Measurements from ENCODE around the gene R3HDM2.
"Not testable (repeated sequence)": the region's sequence is repeated elsewhere in the genome, so short reads cannot be mapped to it uniquely, and the experiment has no call there.

Gene R3HDM2

DNA sequence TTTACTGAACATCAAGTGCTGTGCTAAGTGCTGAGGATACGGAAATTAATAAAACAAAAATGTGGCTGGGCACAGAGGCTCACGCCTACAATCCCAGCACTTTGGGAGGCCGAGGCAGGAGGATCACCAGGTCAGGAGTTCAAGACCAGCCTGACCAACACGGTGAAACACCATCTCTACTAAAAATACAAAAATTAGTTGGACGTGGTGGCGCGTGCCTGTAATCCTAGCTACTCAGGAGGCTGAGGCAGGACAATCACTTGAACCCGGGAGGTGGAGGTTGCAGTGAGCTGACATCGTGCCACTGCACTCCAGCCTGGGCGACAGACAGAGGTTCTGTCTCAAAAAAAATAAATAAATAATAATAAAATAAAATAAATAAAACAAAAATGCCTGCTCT is 3.9 kb downstream of the R3HDM2 start:
- not testable (repeated sequence) for DNase-seq (ENCODE audit: low read depth)

DNA sequence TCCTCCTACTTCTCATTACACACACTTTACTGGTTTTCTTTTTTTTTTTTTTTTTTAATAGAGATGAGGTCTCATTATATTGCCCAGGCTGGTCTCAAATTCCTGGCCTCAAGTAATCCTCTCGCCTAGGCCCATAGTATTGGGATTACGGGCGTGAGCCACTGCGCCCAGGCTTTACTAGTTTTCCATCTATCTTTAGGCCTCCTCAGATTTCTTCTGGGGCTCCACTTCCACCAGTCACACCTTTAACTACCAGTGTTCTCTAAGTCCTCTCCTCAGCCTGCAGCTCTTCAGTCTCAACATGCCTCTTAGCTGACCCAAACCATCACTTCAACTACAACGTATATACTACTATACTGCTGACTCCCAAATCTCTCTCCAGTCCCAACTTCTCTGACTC is 10.4 kb downstream of the R3HDM2 start:
- DNase-seq (ENCODE audit: low read depth), result no peak

DNA sequence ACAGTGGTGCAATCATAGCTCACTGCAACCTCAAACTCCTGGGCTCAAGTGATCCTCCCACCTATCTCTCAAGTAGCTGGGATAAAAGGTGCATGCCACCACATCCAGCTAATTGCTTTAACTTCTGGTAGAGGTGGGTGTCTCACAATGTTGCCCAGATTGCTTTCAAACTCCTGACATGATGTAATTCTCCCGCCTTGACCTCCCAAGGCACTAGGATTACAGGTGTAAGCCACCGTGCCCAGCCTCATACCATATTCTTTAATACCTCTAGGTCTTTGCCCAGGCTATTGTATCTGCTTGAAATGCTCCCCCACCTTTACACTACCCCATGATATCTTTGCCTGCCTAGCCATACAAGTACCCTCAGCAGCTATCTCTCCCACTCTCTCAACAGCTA is 11.3 kb downstream of the R3HDM2 start:
- no peak for DNase-seq (ENCODE audit: low read depth)

DNA sequence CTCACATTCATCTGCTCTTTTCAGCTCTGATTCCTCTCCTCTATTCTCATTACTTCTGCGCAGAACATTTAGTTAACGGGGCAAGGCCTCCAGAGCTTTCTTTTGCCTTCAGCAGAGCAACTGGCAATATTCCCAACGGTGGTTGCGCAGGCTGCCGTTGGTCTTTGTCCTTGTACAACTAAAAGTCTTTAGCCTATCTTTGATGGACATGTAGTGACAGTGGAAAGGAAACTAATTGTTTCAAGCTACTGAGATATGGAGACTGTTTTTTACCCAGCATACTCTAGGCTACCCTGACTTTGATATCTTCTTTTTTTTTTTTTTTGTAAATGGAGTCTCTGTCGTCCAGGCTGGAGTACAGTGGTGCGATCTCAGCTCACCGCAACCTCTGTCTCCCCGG is 12.6 kb downstream of the R3HDM2 start:
- DNase-seq (ENCODE audit: low read depth), result no peak

- no peak for DNase-seq (ENCODE audit: low read depth)
Observed at GRCh38 chr12:57416039-57416996, 14.5 kb downstream of the R3HDM2 start.

GRCh38 chr12:57415088-57415487 is 15.8 kb downstream of the R3HDM2 start:
- DNase-seq (ENCODE audit: low read depth), result no peak

- not testable (repeated sequence) for DNase-seq (ENCODE audit: low read depth)
Observed at GRCh38 chr12:57414160-57414559, 16.7 kb downstream of the R3HDM2 start.

GRCh38 chr12:57410534-57410933 is 20.3 kb downstream of the R3HDM2 start:
- DNase-seq (ENCODE audit: low read depth), result no peak

DNA sequence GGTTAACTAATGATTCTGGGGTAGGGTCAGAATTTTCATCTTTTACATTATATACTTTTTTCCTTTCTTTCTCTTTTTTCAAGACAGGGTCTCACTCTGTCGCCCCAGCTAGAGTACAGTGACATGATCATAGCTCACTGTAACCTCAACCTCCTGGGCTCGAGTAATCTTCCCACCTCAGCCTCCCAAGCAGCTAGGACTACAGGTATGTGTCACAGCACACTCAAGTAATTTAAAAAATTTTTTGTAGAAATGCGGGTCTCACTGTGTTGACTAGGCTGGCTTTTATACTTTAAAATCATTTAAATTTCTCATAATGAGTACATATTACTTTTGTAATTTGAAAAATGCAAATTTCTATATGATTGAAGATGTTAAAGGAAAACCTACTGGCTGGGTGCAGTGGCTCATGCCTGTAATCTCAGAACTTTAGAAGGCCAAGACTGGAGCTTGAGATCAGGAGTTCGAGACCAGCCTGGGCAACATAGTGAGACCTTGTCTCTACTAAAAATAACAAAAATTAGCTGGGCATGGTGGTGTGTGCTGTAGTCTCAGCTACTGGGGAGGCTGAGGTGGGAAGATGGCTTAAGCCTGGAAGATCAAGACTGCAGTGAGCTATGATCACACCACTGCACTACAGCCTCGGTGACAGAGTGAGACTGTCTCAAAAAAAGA is 25.7 kb downstream of the R3HDM2 start:
- no peak for DNase-seq (ENCODE audit: low read depth)

DNA sequence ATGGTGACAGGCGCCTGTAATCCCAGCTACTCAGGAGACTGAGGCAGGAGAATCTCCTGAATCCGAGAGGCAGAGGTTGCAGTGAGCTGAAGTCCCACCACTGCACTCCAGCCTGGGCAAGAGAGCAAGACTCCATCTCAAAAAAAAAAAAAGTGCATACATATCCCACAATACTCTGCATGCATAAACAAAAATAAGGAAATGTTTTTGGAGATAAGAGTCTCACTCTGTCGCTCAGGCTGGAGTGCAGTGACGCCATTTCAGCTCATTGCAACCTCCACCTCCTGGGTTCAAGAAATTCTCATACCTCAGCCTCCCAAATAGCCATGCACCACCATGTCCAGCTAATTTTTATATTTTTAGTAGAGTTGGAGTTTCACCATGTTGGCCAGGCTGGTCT is 28.7 kb downstream of the R3HDM2 start:
- not testable (repeated sequence) for DNase-seq (ENCODE audit: low read depth)

DNA sequence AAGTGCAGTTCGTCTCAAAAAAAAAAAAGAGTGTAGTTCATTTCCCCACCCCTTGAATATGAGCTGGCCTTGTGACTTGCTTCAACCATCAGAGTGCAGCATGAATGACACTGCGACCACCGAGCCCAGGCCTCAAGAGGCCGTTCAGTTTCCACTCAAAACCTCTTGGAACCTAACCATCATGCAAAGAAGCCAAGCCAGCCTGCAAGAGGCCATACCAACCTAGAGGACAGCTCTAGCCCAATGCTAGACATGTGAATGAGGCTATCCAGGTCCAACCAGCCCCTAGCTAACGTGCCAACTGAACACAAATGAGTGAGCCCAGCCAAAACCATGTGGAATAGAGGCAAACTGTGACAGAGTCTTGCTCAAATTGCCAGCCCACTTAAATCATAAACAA is 29.7 kb downstream of the R3HDM2 start:
- DNase-seq (ENCODE audit: low read depth), result no peak

DNA sequence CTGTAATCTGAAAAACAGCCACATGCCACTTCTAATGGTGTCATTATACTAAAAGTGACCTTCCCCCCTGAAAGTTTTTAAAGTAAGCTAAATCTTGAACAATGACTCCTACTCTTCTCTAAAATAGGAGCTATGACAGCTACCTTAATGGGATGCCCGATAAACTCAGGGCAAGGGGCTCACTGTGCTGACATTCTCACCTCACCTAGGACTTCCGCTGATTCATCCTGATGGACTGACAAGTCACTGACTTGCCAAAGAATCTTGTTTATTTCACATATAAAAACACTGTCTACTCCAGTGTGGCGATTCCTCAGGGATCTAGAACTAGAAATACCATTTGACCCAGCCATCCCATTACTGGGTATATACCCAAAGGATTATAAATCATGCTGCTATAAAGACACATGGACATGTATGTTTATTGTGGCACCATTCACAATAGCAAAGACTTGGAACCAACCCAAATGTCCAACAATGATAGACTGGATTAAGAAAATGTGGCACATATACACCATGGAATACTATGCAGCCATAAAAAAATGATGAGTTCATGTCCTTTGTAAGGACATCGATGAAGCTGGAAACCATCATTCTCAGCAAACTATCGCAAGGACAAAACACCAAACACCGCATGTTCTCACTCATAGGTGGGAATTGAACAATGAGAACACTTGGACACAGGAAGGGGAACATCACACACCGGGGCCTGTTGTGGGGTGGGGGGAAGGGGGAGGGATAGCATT is 31.0 kb downstream of the R3HDM2 start:
- DNase-seq (ENCODE audit: low read depth), result not testable (repeated sequence)

DNA sequence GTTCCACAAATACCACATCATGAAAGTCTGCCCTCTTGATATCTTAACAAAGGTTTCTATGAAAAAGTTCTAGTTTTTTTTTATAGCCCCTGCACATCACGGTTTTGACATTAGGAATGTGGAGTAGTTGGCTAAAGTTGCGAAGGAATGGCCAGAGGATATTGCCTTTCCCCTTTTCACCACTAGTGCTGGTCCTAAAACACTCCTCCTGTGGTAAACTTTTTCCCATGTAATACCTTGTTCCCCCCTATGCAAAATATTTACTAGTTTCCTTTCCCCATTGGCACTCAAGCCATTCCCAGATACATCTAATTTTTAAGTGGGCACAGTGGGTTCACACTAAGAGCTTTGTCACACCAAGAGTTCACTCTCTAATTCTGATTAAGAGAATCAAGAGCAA is 33.4 kb downstream of the R3HDM2 start:
- no peak for DNase-seq (ENCODE audit: low read depth)

DNA sequence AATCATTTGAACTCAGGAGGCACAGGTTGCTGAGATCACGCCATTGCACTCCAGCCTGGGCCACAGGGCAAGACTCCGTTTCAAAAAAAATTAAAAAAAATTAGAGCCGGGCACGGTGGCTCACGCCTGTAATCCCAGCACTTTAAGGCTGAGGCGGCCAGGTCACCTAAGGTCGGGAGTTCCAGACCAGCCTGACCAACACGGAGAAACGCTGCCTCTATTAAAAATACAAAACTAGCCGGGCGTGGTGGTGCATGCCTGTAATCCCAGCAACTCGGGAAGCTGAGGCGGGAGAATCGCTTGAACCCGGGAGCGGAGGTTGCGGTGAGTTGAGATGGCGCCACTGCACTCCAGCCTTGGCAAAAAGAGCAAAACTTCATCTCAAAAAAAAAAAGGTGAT is 35.7 kb downstream of the R3HDM2 start:
- no peak for DNase-seq (ENCODE audit: low read depth)

GRCh38 chr12:57390174-57390573 is 40.7 kb downstream of the R3HDM2 start:
- DNase-seq (ENCODE audit: low read depth), result no peak

GRCh38 chr12:57389033-57389432 is 41.8 kb downstream of the R3HDM2 start:
- DNase-seq (ENCODE audit: low read depth), result no peak

GRCh38 chr12:57388425-57388824 is 42.4 kb downstream of the R3HDM2 start:
- DNase-seq (ENCODE audit: low read depth), result no peak

- no peak for DNase-seq (ENCODE audit: low read depth)
Observed at GRCh38 chr12:57386187-57386720, 44.6 kb downstream of the R3HDM2 start.

DNA sequence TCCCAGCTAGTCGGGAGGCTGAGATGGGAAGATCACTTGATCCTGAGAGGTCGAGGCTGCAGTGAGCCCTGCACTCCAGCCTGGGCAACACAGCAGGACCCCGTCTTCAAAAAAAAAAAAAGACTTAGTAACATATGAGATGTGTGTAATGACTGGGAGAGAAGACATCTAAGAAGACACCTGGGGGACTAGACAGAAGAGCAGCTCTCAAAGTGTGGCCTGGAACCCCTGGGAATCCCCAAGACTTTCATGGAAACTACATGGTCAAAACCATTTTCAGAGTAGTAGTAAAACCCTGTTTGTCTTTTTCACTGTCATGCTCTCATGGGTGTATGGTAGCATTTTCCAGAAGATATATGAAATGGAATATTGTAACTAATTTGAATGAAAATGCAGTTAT is 45.3 kb downstream of the R3HDM2 start:
- no peak for DNase-seq (ENCODE audit: low read depth)

GRCh38 chr12:57384478-57384877 is 46.4 kb downstream of the R3HDM2 start:
- DNase-seq (ENCODE audit: low read depth), result no peak

- DNase-seq (ENCODE audit: low read depth), result no peak
Observed at GRCh38 chr12:57381693-57382220, 49.1 kb downstream of the R3HDM2 start.

DNA sequence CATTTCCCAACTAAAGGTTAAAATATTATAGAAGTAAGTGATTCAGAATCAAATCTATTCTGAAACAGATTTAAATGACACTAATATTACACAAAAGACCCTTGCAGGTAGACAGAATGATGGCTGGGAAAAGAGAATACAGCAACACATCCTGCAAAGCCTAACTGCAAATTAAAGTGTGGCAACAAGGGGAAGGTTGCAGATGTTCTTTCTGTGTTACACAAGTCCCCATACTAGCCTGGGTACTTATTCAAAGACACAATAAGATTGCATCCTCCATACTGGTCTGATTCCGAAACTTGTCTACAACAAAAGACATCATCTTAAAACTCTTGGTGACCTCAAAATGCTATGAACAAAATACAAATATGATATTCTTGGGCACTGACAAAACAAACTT is 50.5 kb downstream of the R3HDM2 start:
- DNase-seq (ENCODE audit: low read depth), result no peak

Measured in stimulated activated CD8-positive, alpha-beta memory T cell treated with anti-CD3 and anti-CD28 coated beads, Interleukin-15, amount 100 ng/mL, for 24 hours (primary cell).